SK-N-SH (cell line): ENCODE results near the gene LRRC51.

Source experiments
- CTCF ChIP-seq: fragments of 200-600 bp; sonication (generic); IDR thresholded peaks from 2 replicates; pipeline ENCODE4 v1.6.1; 2017; ENCODE audit warnings: antibody characterized with exemption, mild to moderate bottlenecking, moderate library complexity
- SMC3 ChIP-seq: IDR thresholded peaks from 2 replicates; pipeline ENCODE4 v1.6.1; 2012; ENCODE audit warnings: low read depth, low read length, improper control_type of control experiment
- USF1 ChIP-seq: IDR thresholded peaks from 2 replicates; pipeline ENCODE4 v1.4.0; 2012; ENCODE audit warnings: low read depth, borderline replicate concordance

DNA sequence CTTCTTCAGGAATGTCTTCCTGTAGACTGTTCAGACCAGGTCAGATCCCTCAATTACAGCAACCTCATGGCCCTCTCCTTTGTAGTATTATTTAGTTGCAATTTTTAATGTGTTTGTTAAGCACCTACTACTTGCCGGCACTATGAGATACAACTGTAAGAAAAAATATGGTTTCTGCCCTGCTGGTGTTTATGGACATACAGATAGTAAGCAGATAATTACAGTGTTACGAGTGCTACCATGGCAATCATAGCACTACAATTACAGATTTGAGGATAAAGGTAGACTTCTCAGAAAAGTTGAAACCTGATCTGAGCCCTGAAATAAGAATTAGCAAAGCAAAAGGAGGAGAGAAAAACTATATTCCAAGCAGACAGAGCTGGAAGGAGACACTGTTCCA lies 2.8 kb downstream of the LRRC51 start:
- TF ChIP-seq CTCF (no peak), USF1 (no peak), SMC3 (no peak)
